GM12864 (cell line): ENCODE measurements around the gene TBX19.
A peak's percentile ranks its signal among the peaks of the same experiment; 100 is the strongest.

Source experiments
- DNase-seq: peaks from one replicate; pipeline ENCODE4 v3.0.0-alpha.2; 2011; ENCODE audit warnings: low read depth
- H3K4me3 ChIP-seq: 2 replicates; pipeline ENCODE4 v1.5.1; 2011; ENCODE audit warnings: mild to moderate bottlenecking, low read depth, low read length, control low read depth
- CTCF ChIP-seq: IDR thresholded peaks from 2 replicates; pipeline ENCODE4 v1.5.1; 2011; ENCODE audit warnings: low read depth, mild to moderate bottlenecking, moderate library complexity, low read length, control low read depth, inconsistent platforms; ENCODE audit errors: missing control alignments

Gene TBX19

GRCh38 chr1:168317309-168317708, 36.6 kb downstream of the TBX19 start:
- no peak overlapping the region for H3K4me3 ChIP-seq
- no peak for DNase-seq
- TF ChIP-seq CTCF, result no peak

DNA sequence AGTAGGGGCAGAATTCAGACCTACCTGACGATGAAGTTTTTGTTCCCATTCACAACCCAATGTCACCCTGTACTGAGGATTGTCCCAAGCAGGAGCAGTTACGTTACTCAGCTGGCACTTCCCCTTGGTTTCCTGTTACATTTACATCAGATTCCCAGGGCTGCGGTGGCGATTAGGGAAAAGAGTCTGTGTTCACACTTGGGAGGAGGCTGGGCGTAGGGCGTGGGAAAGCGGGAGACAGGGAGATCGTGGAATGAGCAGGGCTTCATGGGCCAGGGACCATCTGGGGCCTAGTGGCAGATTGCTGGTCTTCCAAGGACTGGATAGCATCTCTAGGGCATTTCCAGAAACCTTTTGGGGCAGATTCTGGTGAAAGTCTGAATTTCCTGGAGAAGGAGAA, 39.0 kb downstream of the TBX19 start:
- no peak for DNase-seq
- no peak overlapping the region for H3K4me3 ChIP-seq
- TF ChIP-seq CTCF, result no peak

GRCh38 chr1:168320149-168320548, 39.5 kb downstream of the TBX19 start:
- no peak for TF ChIP-seq CTCF
- H3K4me3 ChIP-seq, result no peak overlapping the region
- DNase-seq, result no peak

GRCh38 chr1:168320800-168321450, 40.2 kb downstream of the TBX19 start:
- H3K4me3 ChIP-seq, result no peak overlapping the region
- no peak for DNase-seq
- TF ChIP-seq CTCF, result no peak

DNA sequence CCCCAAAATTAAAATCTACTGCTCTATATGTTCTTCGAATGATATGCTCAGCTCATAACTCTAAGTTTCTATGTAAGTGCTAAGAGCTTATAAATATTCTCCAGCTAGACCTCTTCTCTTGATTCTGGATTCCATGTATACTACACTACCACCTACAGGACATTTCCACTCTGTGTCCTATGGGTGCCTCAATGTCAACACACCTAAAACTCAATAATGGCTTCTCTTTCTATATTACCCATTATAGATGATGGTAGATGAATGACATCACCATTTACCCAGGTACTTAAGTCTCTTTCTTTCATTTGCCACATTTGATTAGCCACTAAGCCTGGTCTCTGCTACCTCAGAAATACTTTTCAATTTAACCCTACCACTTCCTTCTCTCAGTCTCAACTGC, 41.3 kb downstream of the TBX19 start:
- DNase-seq, result no peak
- no peak overlapping the region for H3K4me3 ChIP-seq
- TF ChIP-seq CTCF, result peak; percentile 24

DNA sequence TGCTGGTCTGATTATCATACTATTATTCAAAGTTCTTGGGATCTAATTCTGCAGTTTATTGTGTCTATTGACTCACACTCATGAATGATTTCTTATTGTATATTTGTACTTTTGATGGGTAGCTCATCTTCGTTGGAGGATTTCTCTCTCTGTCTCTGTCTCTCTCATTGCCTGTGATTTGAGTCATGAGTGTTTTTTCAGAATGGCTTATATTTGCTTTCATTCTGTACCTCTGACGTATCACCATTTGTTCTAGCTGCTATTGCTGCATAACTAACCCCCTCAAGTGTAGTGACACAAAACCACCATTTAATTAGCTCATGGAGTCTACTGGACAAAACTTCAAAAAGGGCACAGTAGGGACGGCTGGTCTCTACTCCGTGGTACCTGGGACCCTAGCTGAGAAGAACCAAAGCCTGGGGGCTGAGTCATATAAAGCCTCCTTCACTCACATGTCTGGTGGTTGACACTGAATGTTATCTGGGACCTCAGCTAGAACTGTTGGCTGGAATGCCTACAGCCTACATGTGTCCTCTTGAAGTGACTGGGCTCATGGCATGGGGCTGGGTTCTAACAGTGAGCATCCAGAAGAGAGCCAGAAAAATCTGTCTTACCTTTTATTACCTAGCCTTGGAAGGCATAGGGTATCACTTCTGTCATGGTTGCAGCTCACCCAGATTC, 44.2 kb downstream of the TBX19 start:
- TF ChIP-seq CTCF, result no peak
- no peak overlapping the region for H3K4me3 ChIP-seq
- no peak for DNase-seq

DNA sequence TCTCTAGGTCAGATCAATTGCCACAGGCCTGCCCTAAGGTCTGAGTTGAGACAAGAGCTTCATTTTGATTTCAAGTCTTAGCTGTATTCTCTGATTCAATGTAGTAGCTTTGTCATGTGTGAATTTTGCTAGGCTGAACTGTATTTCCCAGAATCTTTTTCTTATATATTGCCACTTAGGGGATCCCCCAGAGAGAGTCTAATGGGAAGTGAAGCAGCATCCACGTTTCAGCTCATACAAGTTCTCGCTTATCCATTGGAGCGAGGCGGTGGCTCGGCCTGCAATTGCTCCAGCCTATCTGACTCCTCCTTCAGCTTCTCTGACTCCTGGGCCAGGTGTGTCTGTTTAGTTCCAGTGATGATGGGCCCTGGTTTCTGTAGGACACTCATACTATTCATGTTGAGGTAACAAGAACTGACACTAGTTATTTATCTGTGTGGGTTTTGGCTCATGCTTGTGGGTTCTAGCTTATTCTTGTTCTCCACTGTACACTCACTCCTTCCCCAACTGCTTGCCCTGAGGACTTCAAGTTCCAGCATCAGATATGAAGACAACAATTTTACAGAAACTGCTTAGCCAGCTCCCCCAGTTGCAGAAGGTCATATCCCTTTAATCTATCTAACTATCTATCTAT, 48.2 kb downstream of the TBX19 start:
- no peak overlapping the region for H3K4me3 ChIP-seq
- no peak for TF ChIP-seq CTCF
- DNase-seq, result no peak
